Inflammatory macrophage (primary cell): ENCODE data around the gene VSTM2B.
"Not testable (repeated sequence)": the region's sequence is repeated elsewhere in the genome, so short reads cannot be mapped to it uniquely, and the experiment has no call there.

ENCODE experiments used
- DNase-seq, 2 donors: peaks; one replicate each; pipeline ENCODE4 v3.0.0-alpha.2; 2020 to 2022

The VSTM2B gene

GRCh38 chr19:29547361-29547960 is 21.7 kb downstream of the VSTM2B start:
- DNase-seq = no peak

DNA sequence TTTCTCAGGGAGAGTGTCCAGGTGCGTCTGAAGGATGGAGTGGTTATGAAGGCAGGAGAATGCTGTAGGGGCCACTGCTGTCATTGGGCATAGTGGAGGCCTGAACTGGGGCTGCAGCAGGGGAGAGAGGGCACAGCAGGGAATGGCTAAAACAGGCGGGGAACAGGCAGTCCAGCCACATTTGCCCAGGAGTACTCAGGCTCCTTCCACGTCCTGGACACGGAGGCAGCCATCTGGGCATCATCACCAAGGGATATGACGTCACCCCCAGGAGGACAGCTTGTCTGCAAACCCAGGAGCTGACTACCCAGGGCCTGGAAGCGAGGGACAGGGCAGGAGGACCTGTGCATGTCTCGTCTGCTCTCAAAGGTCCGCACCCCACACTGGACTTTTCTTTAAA is 22.2 kb downstream of the VSTM2B start:
- no peak for DNase-seq

- DNase-seq = no peak
Measured at GRCh38 chr19:29548483-29549085, 22.8 kb downstream of the VSTM2B start.

- no peak for DNase-seq
Measured at GRCh38 chr19:29549105-29550070, 23.6 kb downstream of the VSTM2B start.

DNA sequence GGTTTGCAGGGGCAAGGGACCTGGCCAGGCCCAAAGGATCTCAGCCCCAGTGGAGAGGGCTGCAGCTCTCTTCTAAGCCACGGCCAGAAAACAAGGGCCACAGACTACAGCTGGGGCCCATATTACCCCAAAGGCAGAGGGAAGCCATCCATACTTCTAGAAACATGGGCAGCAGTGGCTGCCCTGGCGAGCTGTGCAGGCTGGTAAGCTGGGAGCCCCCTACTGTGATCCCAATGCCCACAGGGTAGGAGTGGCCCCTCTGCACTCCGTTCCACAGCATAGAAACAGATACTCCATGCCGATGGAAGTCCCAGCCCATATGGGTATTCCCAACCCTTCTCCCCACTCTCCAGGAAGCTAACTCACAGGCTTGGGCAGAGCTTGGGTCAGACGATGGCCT is 25.1 kb downstream of the VSTM2B start:
- DNase-seq = no peak

DNA sequence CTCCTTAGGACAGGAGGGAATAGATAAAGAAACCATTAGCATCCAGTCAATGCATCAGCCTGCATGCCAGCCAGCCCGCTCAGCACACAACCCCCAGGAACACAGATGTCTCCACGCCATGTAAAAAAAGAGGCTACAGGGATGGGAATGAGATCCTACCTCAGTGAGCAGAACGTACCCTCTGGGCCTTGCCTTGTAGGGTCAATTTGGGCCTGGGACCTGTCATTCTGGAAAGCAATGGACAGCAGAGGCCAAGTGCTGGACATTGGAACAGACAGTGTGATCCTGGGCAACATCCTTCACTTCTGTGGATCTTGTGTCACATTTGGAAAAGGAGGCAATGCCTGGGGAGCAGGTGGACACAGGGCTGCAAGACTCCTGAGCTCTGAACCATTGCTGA is 26.0 kb downstream of the VSTM2B start:
- no peak for DNase-seq

- no peak for DNase-seq
Measured at GRCh38 chr19:29552454-29553280, 26.9 kb downstream of the VSTM2B start.

- no peak for DNase-seq
Measured at GRCh38 chr19:29554149-29554548, 28.4 kb downstream of the VSTM2B start.

- DNase-seq = not testable (repeated sequence)
Measured at GRCh38 chr19:29559110-29559509, 33.3 kb downstream of the VSTM2B start.

- DNase-seq = no peak
Measured at GRCh38 chr19:29559743-29560142, 33.9 kb downstream of the VSTM2B start.

DNA sequence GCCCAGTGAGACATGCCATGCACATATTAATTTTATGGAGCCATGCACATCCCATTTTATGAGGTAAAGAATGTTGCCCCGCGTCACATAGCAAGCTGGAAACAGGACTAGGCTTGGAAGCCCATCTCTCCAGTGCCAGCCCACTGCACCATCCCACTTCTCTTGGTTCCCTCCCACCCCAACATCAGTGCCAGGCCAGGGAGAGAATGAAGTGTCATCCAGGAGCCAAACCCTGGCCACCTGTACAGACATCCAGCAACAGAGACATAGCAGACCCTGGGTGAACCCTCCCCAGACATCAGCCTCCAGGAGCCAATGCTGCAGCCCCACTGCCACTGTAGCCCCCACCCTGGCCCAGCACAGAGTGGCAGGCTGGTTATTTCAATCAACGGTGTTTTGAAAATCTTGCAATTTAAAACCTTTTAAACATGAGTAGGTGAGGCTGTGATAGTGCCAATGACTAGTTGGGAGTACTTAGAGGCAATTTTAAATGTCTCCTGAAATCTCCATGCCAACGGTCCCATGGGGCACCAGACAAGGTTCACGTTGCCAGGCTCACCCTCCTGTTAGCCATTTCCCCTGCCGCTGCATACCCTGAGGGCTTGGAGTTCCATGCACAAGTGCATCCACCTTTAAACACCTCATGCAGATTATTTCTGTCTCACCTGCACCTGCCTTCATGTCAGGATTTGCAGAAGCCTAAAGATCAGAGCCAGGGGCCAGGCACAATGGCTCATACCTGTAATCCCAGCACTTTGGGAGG is 34.7 kb downstream of the VSTM2B start:
- DNase-seq = no peak

- no peak for DNase-seq
Measured at GRCh38 chr19:29561601-29562000, 35.8 kb downstream of the VSTM2B start.

DNA sequence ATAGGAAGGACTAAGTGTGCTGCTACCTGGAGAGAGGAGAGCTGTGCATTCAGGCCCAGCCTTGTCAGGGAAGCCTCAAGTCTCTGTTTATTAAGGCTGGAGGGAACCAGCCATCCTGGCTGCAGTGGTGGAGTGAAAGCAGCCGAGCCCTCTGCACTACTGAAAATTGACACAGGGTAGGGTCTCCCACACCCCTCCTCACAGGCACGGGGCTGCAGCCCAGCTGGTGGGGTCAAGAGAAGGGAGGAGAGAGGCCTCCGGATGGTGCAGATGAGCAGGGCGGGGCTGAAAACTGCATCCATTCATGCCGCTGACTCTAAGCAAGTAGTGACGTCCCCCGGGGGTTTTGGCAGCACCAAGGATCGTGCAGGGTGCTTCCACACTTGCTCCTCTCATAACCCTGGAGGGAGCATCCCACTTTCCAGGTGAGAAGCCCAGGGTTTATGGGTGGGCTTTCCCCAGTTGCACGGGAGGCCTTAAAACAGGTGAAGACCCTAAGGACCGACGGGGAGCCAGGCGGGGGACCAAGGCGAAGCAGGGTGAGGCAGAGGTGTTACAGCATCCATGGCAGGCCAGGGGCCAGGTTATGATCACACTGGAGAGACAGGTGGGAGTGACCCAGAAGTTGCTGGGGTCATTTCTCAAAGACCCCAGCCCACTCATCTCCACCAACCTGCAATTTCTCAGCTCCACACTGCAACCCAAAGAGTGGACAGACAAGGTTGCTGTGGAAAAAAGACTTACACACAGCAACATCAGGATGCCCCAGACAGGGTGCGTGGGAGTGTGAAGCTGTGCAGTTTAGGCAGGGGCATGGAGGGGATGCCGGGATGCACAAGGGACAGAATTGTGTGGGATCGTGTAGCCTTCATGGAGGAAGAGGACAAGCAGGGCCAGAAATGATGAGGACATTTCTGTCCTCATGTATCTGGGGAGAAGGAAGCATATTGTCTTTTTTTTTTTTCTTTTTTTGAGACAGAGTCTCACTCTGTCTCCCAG is 36.8 kb downstream of the VSTM2B start:
- no peak for DNase-seq

DNA sequence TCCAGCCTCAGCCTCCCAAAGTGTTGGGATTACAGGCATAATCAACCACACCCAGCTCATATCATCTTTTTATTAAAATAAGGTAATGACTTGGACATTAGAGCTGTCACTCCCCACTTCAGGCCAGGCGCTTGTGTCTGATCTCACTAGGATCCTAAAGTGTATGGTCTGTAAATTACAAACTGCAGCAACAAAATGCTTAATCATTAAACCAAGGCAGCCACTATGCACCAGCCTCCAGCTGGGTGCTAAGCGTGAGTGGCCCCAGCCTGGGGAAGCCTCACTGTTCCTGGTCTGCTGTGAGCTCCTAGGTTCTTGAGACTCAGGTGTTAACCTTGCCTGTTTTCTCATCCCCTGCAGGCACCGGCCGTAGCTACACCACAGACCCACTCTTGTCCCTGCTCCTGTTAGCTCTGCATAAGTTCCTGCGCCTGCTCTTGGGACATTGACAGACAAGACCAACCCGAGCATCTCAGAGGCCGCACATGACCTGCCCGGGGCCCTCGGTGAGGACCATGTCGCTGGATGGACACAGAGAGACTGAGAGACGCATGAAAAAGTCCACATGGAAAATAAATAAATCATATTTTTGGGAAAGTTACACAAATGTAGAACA is 37.8 kb downstream of the VSTM2B start:
- DNase-seq = no peak

- no peak for DNase-seq
Measured at GRCh38 chr19:29564574-29565005, 38.8 kb downstream of the VSTM2B start.

DNA sequence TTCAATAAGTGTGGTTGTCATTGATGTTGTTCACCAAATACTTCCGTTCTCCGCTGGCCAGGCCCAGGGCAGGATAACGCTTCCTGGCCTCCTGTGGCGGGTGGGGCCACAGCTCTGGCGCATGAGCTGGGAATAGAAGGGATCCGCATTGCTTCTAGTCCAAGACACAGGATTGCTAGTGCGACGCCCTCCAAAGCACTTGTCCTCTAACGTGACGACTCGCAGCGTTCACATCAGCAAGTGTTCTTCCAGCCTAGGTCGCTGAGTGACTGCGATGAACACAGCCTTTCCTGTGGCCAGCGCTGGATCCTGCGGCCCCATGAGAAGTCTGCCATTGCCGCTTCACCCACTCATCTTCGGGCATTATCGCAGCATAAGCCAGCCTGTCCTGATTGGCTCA is 39.4 kb downstream of the VSTM2B start:
- no peak for DNase-seq

GRCh38 chr19:29566496-29567054 is 40.8 kb downstream of the VSTM2B start:
- no peak for DNase-seq

- no peak for DNase-seq
Measured at GRCh38 chr19:29567366-29567915, 41.6 kb downstream of the VSTM2B start.
